ACHN (cell line): ENCODE results near the gene MCM3.

ENCODE experiments used
- DNase-seq: peaks from one replicate; pipeline ENCODE4 v3.0.0-alpha.2; 2015
- in situ Hi-C: cut with HindIII; loops from 2 replicates; pipeline ENCODE4 v1.10.0; 2017; ENCODE audit warnings: low sequenced_read_pairs, low pct_ligation_motif_present, low pct_unique_long_range_greater_than_20kb

MCM3 gene

DNA sequence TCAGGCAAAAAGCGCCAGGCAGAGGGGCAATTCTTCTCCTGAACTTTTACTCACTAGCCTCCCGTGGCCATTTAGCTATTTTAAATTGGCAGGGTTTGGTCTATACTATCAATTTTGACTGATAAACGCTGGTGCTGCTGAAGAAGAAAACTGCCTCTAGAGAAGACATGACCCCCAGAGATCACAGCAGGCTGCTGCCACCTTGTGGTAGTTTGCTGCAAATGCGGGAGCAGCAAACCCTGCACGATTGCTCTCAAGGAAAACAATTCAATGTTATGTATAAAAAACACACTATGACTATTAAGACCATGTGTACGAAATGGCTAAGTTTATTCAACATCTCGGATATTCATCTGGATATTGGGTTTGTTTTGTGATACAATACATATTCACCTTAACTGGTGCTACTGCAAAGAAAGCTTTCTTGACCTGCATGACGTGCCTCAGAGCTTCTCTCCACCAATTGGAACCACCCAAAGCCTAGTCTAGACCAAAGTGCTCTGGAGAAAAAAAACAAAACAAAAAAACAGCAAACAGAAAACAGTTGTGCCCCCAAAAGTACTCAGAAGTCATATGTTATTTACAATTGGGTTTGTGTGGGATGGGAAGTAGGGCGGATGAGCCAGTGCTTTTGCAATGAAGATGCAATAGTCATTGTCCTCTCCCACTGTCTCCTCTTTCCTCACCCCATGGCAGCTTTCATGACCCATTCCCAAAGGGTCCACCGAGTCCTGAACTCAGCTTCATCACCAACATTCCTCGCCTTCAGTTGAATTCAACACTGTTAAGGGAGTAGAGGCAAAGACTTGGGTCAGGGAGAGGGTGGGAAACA is 20.6 kb downstream of the MCM3 start:
- in situ Hi-C loops = no loop called here
- DNase-seq = peak; percentile 62

DNA sequence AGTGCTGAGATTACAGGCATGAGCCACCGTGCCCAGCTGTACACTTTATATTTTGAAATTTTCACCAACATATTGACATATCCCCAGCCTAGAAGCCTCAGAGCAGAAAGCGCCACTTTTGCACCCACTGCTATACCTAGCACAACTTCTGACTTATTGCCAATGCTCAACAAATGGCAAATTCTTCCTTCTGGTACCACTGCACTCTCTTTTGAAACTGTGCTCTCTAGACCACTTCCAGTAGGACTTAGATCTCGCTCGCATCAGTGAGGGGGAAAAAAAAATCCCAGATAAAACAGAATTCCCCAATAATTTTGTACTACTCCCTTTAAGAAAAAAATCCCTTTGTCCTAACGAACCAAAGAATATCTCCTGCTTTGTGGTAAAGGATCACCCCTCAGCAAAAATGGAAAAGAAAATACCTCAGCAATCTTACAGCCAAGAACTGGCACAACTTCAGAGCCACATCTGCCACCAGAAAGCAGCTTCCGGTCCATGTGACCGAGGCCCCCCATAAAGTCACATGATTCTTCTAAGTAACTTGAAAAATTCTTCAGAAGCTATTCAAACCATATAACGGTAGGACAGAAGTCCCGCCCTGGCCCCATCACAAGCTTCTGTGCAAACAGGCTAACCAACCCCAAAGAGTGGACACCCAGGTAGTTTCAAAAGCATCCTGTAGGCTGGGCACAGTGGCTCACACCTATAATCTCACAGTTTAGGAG is 21.8 kb downstream of the MCM3 start:
- no peak for DNase-seq
- in situ Hi-C loops = no loop called here

- in situ Hi-C loops = no loop called here
- no peak for DNase-seq
These were observed 23.3 kb downstream of the MCM3 start for GRCh38 chr6:52261229-52261628.

- in situ Hi-C loops = no loop called here
- no peak for DNase-seq
These were observed 23.9 kb downstream of the MCM3 start for GRCh38 chr6:52260634-52261033.

DNA sequence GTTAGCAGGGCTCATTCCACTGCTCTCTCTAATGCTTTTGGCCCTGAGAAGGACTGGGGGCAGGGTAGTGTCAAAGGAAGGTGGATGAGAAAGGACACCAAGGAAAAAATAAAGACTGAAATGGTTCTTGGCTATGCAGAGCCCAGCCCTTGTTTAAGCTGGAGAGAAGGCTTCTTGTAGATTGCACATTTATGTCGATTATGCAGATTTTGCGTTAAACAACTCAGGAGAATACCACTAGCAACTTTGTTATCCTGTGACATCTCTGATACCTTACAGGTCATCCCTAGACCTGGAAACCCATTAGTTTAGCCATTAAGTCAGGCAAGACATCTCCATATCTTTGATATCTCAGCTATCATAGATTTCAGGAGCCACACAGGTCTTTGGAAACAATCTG is 29.1 kb downstream of the MCM3 start:
- DNase-seq = no peak
- in situ Hi-C loops = no loop called here

DNA sequence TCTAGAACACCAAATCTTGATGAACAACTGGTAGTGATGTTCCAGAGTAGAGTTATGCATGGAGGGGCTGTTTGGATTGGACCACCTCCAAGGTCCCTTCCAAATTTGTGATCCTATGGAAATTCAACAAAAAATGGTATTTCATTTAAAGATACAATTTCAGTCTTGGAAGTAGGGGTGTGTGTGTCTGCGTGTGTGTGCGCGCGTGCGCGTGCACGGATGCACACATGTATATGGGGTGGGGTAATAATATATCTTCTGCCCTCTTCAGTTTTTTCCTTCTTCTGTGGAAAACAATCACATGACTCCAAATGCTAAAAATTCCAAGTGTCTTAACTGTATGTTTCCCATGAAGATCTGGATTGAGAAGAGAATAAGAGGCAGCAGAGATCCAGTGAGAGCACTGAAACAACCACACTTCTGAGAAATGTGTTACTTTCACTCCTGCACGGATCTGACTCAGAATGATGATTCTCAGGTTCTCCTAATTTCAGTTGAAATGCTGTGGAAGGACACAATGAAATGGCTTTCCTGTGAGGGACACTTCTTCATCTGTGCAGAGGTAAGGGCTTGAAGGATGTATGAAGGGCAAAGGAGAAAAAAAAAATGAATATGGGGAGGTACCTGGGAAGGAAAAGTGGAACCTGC is 29.7 kb downstream of the MCM3 start:
- in situ Hi-C loops = no loop called here
- no peak for DNase-seq

DNA sequence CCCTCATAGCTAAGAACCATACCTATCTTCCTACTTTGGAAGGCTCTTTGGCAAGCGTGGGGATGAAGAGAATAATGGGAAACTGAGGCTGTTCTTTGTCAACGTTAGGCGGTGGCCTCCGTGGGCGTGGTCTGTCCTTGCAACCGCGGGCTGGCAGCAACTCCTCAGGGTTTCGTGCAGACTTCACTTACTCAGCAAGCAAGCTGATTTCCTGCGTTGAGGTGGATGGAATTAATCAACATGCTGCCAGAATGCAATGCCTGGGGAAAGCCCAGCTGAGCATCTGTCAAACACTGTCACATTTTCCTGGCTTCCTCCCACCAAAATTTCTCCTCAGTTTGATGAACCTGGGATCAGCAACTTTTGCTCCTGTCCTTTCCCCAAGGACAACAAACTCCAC is 31.0 kb downstream of the MCM3 start:
- in situ Hi-C loops = no loop called here
- no peak for DNase-seq

- in situ Hi-C loops = no loop called here
- no peak for DNase-seq
These were observed 33.4 kb downstream of the MCM3 start for GRCh38 chr6:52251113-52251512.

GRCh38 chr6:52249078-52249477 is 35.5 kb downstream of the MCM3 start:
- in situ Hi-C loops = no loop called here
- no peak for DNase-seq

- in situ Hi-C loops = no loop called here
- no peak for DNase-seq
These were observed 39.1 kb downstream of the MCM3 start for GRCh38 chr6:52245425-52245824.

DNA sequence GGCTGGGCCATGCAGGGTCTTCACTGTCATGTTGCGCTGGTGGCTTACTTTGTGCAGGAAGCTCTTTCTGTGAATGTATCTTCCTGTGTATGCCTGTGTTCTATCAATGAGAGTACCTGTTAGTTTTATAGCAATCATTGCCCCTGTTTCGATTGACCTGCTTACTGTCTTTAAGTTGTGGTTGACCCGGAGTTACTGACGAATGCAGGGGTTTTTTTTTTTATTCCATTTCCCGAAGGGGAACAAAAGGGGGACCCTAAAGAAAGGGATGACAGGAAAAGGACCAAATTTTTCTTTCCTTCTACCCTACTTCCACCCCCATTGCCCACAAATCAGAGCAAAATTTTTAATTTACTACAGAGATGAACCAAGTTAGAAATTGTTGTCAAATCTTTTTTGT is 40.1 kb downstream of the MCM3 start, which contains the start of gene IL17F:
IL17F (minus strand) TSS at position 101 of the 400 bp plus-strand sequence; CDS start at position 30, 71 bp downstream.
- in situ Hi-C loops = no loop called here
- no peak for DNase-seq

DNA sequence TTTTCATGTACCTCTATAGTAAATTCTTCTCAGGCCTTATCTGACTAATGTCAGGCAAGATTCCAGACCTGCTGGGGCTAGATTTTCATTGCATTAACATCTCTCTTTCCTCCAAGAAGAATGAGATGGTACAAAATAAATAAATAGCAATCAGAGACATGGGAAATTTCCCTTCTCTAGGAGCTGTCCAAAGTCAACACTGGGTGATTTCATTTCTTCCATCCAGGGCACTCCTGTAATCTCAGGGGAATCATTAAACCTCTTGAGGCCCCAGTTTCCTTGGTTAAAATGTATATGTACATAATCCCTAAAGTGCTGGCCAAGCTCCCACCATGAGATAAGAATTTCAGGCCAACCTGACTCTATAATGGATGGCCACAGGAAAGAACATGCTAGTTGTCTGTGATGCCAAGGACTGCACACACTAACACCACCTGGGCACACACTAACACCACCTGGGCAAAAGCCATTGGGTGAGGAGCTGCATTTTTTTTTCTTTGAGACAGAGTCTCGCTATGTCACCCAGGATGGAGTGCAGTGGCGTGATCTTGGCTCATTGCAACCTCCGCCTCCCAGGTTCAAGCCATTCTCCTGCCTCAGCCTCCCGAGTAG is 41.2 kb downstream of the MCM3 start:
- in situ Hi-C loops = no loop called here
- no peak for DNase-seq

GRCh38 chr6:52241819-52242218 is 42.7 kb downstream of the MCM3 start:
- DNase-seq = no peak
- in situ Hi-C loops = no loop called here

DNA sequence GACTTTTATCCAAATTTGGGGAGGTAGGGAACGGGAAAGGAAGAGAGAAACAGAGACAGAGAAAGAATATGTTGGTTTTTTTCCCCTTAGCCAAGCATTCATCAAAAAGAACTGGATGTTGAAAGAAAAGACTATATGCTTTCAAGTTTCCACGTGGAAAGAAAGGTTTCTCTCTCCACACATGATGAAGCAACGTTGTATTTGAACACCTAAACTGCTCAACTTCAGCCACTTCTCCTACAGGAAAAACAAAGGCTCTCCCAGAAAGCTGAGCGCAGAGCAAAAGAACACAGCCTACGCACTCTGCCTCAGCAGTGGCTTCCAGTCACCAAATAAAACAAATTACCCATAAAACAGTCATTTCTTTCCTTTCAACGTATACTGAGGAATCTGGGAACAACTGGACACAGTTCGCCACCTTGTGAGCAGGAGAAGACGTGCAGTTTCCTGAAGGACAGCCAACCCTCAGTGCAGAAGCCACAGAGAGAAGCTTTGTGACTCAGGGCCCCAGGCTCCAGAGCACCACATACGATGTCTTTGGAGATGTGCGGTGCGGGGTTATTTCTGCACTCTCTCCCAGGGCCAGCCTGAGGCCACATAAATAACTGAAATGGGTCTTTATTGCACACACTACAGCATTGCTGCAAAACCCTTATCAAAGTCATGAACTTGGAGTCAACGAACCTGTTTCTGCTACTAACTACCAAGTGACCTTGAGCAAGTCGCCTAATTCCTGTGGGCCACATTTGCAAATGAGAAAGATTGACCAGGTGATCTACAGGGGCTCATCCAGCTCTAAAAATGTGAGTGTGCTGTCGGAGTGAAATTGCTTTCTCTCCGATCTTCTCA is 50.3 kb downstream of the MCM3 start:
- peak; percentile 71 for DNase-seq
- in situ Hi-C loops = no loop called here

GRCh38 chr6:52233005-52233404 is 51.5 kb downstream of the MCM3 start:
- DNase-seq = no peak
- in situ Hi-C loops = no loop called here

GRCh38 chr6:52231406-52232127 is 53.0 kb downstream of the MCM3 start:
- DNase-seq = no peak
- in situ Hi-C loops = no loop called here

- no peak for DNase-seq
- in situ Hi-C loops = no loop called here
These were observed 53.9 kb downstream of the MCM3 start for GRCh38 chr6:52230685-52231084.

GRCh38 chr6:52227495-52227894 is 57.0 kb downstream of the MCM3 start:
- in situ Hi-C loops = no loop called here
- DNase-seq = no peak
